CD4-positive, alpha-beta T cell (primary cell): ENCODE data around the gene TEX22. TPM values are rescaled to one million over a fixed set of nuclear protein-coding genes. Genes with fewer than 3 reads are reported as not detected.

Experiments used
- ATAC-seq: fragments of 200-7000 bp; cut with Tn5 transposase; one replicate; pipeline ENCODE4 v1.10.0; 2022; ENCODE audit warnings: mild to moderate bottlenecking; ENCODE audit not compliant: poor library complexity
- CTCF ChIA-PET: fragments of 350-600 bp; sonication (Branson Sonifier 250); formaldehyde crosslinking; loops from one replicate; lab custom pipeline; 2021; ENCODE audit warnings: antibody characterized with exemption, inconsistent platforms; lab: Charles Lee
- POLR2A ChIA-PET: fragments of 350-600 bp; sonication (Branson Sonifier 250); formaldehyde crosslinking; loops from one replicate; lab custom pipeline; 2021; ENCODE audit warnings: antibody characterized with exemption, inconsistent platforms; lab: Charles Lee
- DNase-seq, 14 experiments: peaks; one replicate each; pipeline ENCODE4 v3.0.0-alpha.2; 2013 to 2020; ENCODE audit warnings: mixed read lengths in 2 of 14
- H3K27ac ChIP-seq, 2 donors: one replicate each; pipeline versions ENCODE4 v1.5.1 to v1.7.0; 2013; ENCODE audit warnings: low read length in 2 of 2, low read depth in 1 of 2, mild to moderate bottlenecking in 1 of 2
- H3K27me3 ChIP-seq, 2 experiments: 1 replicate in 1 of 2; 2 replicates in 1 of 2; pipeline versions ENCODE4 v1.6.1 to v1.7.0; 2013; ENCODE audit warnings: low read length in 2 of 2, control low read depth in 1 of 2, mild to moderate bottlenecking in 1 of 2, moderate library complexity in 1 of 2; ENCODE audit not compliant: insufficient read depth in 2 of 2, control insufficient read depth in 1 of 2
- H3K36me3 ChIP-seq: one replicate; pipeline ENCODE4 v1.6.1; 2013; ENCODE audit warnings: low read length, control low read depth; ENCODE audit not compliant: insufficient read depth
- H3K4me1 ChIP-seq: one replicate; pipeline ENCODE4 v1.6.1; 2013; ENCODE audit warnings: low read length, control low read depth; ENCODE audit not compliant: insufficient read depth
- H3K4me3 ChIP-seq: one replicate; pipeline ENCODE4 v1.5.1; 2013; ENCODE audit warnings: mild to moderate bottlenecking, low read length, moderate library complexity
- H3K9me3 ChIP-seq, 2 experiments: 1 replicate in 1 of 2; 2 replicates in 1 of 2; pipeline versions ENCODE4 v1.6.1 to v1.7.0; 2013; ENCODE audit warnings: low read length in 2 of 2, mild to moderate bottlenecking in 2 of 2, control low read depth in 1 of 2, moderate library complexity in 1 of 2; ENCODE audit not compliant: control insufficient read depth in 1 of 2, insufficient read depth in 1 of 2
- H3K27ac Mint-ChIP-seq: one replicate; pipeline ENCODE4 v1.8.0; 2020; ENCODE audit warnings: mixed read lengths
- H3K27me3 Mint-ChIP-seq: one replicate; pipeline ENCODE4 v1.8.0; 2021; ENCODE audit warnings: mixed read lengths
- H3K36me3 Mint-ChIP-seq: one replicate; pipeline ENCODE4 v1.8.0; 2021; ENCODE audit warnings: low read depth, mixed read lengths
- H3K4me1 Mint-ChIP-seq: one replicate; pipeline ENCODE4 v1.8.0; 2021; ENCODE audit warnings: low read depth, mixed read lengths
- H3K4me3 Mint-ChIP-seq: one replicate; pipeline ENCODE4 v1.8.0; 2020; ENCODE audit warnings: mild to moderate bottlenecking, mixed read lengths
- H3K9me3 Mint-ChIP-seq: one replicate; pipeline ENCODE4 v1.8.0; 2020; ENCODE audit warnings: mixed read lengths
- CTCF ChIP-seq: fragments of 200-600 bp; IDR thresholded peaks from one replicate; pipeline ENCODE4 v1.8.0; 2022; ENCODE audit warnings: antibody characterized with exemption, mild to moderate bottlenecking
- intact Hi-C, 2 experiments: fragments of 100-400 bp; cut with DNase I in 1 of 2; cut with micrococcal nuclease in 1 of 2; formaldehyde crosslinking; loops; one replicate each; pipeline versions ENCODE4 v1.15.1 to v1.9.0; 2023 to 2025; cut with DNase I, micrococcal nuclease
- total RNA-seq, 174 experiments: library from RNA in 2 of 174; stranded (reverse) in 2 of 174; gene quantifications; one replicate each; pipeline ENCODE4 v1.2.3 and lab custom pipeline; 2021 to 2026

Gene TEX22
- total RNA-seq, 2 experiments from 2014 or later, result 1.3 to 2.8 TPM

- H3K36me3 ChIP-seq, result peaks cover 14% of the 10 kb centered on the region
- intact Hi-C loops, result loop anchor here in 1 of 2 experiments (1.0 kb wide), 1 partner anchor 74 kb away; no protein-coding TSS in a partner anchor
- no peaks in the 10 kb centered on the region for H3K27me3 ChIP-seq
- no peaks in the 10 kb centered on the region for H3K9me3 ChIP-seq
- no peak for TF ChIP-seq CTCF
- Mint-ChIP-seq H3K36me3 (peaks cover 9% of the 10 kb centered on the region), H3K27me3 (no peaks in the 10 kb centered on the region), H3K4me3 (no peak overlapping the region), H3K27ac (no peak overlapping the region), H3K4me1 (no peaks in the 10 kb centered on the region), H3K9me3 (no peaks in the 10 kb centered on the region)
- H3K4me3 ChIP-seq, result no peak overlapping the region
- peaks cover 7% of the 10 kb centered on the region for H3K4me1 ChIP-seq
- no peak overlapping the region for H3K27ac ChIP-seq
- CTCF ChIA-PET, result no interaction called here
- POLR2A ChIA-PET, result interaction anchor here (1.5 to 2.1 kb wide), 2 partner anchors 16 to 43 kb away, joined by 3 to 14 read pairs; no protein-coding TSS in a partner anchor
- ATAC-seq (no peak), DNase-seq (no peak)
Measured at GRCh38 chr14:105446971-105447370, 48.6 kb downstream of the TEX22 start.

- Mint-ChIP-seq H3K4me3 (no peak overlapping the region), H3K27me3 (no peaks in the 10 kb centered on the region), H3K36me3 (peaks cover 13% of the 10 kb centered on the region), H3K9me3 (no peaks in the 10 kb centered on the region), H3K4me1 (no peaks in the 10 kb centered on the region), H3K27ac (no peak overlapping the region)
- no peaks in the 10 kb centered on the region for H3K27me3 ChIP-seq
- H3K27ac ChIP-seq, result no peak overlapping the region
- H3K4me3 ChIP-seq, result no peak overlapping the region
- intact Hi-C loops, result loop anchor here (1.0 to 2.0 kb wide), 4 partner anchors 41 to 81 kb away; no protein-coding TSS in a partner anchor
- H3K9me3 ChIP-seq, result no peaks in the 10 kb centered on the region
- no peak for TF ChIP-seq CTCF
- H3K4me1 ChIP-seq, result peaks cover 7% of the 10 kb centered on the region
- H3K36me3 ChIP-seq, result peaks cover 22% of the 10 kb centered on the region
- no peak for ATAC-seq
- ChIA-PET POLR2A (interaction anchor here (0.6 to 2.1 kb wide), 4 partner anchors 9 to 50 kb away, joined by 3 to 14 read pairs (median 3); partner anchors contain the start of gene TEX22), CTCF (interaction anchor here (0.5 to 1.9 kb wide), 16 partner anchors 13 to 200 kb away, joined by 3 to 29 read pairs (median 4); partner anchors contain the start of genes BRF1, BTBD6, CRIP1 and TEDC1)
- no peak for DNase-seq
Measured at GRCh38 chr14:105447651-105448640, 49.6 kb downstream of the TEX22 start.

GRCh38 chr14:105448706-105449111, 50.4 kb downstream of the TEX22 start:
- H3K27ac ChIP-seq, result no peak overlapping the region
- no peak overlapping the region for H3K4me3 ChIP-seq
- no peaks in the 10 kb centered on the region for H3K27me3 Mint-ChIP-seq
- intact Hi-C loops, result loop anchor here (1.0 to 2.0 kb wide), 3 partner anchors 41 to 80 kb away; no protein-coding TSS in a partner anchor
- H3K4me3 Mint-ChIP-seq, result no peak overlapping the region
- peaks cover 17% of the 10 kb centered on the region for H3K36me3 Mint-ChIP-seq
- peaks cover 22% of the 10 kb centered on the region for H3K36me3 ChIP-seq
- H3K27me3 ChIP-seq, result no peaks in the 10 kb centered on the region
- no peak overlapping the region for H3K27ac Mint-ChIP-seq
- ChIA-PET CTCF (interaction anchor here (0.5 to 1.9 kb wide), 16 partner anchors 14 to 200 kb away, joined by 3 to 29 read pairs (median 4); partner anchors contain the start of genes BRF1, BTBD6, CRIP1 and TEDC1), POLR2A (interaction anchor here (0.6 to 2.1 kb wide), 2 partner anchors 41 to 51 kb away, joined by 3 to 14 read pairs; partner anchors contain the start of gene TEX22)
- H3K4me1 ChIP-seq, result peaks cover 7% of the 10 kb centered on the region
- H3K4me1 Mint-ChIP-seq, result no peaks in the 10 kb centered on the region
- TF ChIP-seq CTCF, result peak; percentile 75
- DNase-seq (peak; percentile 55 to 82 (median 65)), ATAC-seq (peak; percentile 100)
- no peaks in the 10 kb centered on the region for H3K9me3 ChIP-seq
- H3K9me3 Mint-ChIP-seq, result no peaks in the 10 kb centered on the region
